Mesangial cell (primary cell): Measurements from ENCODE around the gene ARHGEF4. TPM values are rescaled to one million over a fixed set of nuclear protein-coding genes. Genes with fewer than 3 reads are reported as not detected.

Experiments
- total RNA-seq: library from RNA; depleted of rRNA; stranded (reverse); fragments of >200 nt; gene quantifications from 2 replicates; pipeline ENCODE4 v1.2.3, GENCODE V29; 2015

ARHGEF4 gene
- 1.1 and 4.4 TPM in 2 replicates for total RNA-seq

GRCh38 chr2:130836501-130837174 is at the start of gene ARHGEF4:
ARHGEF4 (plus strand) TSS chr2:130836914; CDS start chr2:130836954, 40 bp downstream.

GRCh38 chr2:131093006-131093695 is 256.4 kb downstream of the ARHGEF4 start, which contains the start of gene FAM168B:
FAM168B (minus strand) TSS chr2:131093460; CDS start chr2:131082646, 10,814 bp downstream.

Other genes starting within 250 kb of the ARHGEF4 start
- not detected in 2 replicates for gene CFC1, start 237.3 kb upstream of the ARHGEF4 start, total RNA-seq
- not detected in 2 replicates for gene POTEJ, start 225.5 kb upstream of the ARHGEF4 start, total RNA-seq
- not detected in 2 replicates for gene GPR148, start 107.8 kb upstream of the ARHGEF4 start, total RNA-seq
- not detected in 2 replicates for gene AMER3, start 81.4 kb upstream of the ARHGEF4 start, total RNA-seq